ENCODE measurements around the gene CHKA.

Gene CHKA

DNA sequence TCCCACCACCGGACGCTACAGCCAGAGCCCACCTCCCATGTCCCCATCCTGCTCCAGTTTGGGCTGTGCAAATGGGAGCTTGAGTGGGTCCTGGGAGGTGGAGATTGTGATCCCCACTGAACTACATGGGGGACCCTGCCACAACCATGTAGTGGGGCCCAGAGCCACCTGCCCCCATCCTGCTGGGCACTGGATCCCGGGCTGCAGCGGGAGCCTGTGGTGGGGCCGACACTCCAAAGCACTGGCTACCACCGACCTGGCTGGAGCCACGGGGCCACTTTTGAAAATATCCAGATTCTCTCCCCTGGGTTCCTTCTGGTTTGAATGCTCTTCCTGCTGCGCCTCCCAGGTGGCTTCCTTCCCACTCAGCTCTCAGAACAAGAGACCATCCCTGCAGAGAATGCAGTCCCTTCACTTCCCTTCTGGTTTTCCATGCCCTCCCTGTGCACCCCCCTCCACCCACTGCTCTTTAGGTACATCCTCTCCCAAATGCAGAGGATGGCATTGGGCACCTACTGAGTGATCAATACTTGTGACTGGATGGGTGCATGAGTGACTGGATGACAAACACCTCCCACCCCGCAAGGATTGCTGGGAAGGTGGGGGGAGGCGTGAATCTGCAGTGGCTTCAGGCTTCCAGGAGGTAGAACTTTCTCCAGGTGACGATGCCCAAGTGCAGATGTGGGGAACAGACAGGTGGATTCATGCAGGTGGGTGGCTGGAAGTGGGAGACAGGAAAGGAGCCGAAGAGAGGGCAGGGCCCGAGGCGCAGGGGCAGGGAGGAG is 116.4 kb downstream of the CHKA start:
- in situ Hi-C loops (cut with HindIII; ENCODE audit: low sequenced_read_pairs): no loop called here

DNA sequence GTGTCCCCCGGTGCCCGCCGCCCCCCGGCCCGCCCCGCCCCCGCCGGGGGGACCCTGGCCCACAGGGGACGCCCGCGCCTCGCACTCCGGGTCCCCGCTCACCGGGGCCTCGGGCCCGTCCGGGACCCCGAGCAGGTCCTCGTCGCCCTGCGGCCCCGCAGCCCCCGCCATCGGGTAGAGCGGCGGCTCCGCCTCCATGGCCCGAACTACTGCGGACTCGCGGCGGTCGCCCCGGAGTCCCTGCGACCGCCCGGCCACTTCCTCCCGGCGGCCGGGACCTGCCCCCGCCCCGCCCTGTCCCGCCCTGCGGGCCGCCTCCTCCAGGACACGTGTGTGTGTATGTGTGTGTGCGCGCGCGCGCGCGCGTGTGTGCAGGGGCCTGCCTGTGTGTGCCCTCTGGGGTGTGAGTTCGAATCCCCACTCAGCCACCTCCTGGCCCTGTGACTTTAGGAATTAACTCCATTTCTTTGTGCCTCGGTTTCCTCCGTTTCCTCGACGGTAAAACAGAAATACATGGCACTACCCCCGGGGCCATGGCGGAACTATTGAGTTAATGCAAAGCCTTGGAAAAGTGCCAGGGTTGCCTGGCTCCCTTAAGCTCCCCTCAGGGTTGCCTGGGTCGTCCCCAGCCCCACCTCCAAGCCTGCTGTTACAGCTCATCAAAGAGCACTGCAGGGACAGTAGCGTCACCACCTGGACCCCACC is 117.2 kb downstream of the CHKA start, which contains the start of gene UNC93B1:
Gene UNC93B1 (minus strand): TSS at position 252 of the 705 bp plus-strand sequence. CDS start 54 bp downstream, at position 198.
- in situ Hi-C loops (cut with HindIII; ENCODE audit: low sequenced_read_pairs): no loop called here

DNA sequence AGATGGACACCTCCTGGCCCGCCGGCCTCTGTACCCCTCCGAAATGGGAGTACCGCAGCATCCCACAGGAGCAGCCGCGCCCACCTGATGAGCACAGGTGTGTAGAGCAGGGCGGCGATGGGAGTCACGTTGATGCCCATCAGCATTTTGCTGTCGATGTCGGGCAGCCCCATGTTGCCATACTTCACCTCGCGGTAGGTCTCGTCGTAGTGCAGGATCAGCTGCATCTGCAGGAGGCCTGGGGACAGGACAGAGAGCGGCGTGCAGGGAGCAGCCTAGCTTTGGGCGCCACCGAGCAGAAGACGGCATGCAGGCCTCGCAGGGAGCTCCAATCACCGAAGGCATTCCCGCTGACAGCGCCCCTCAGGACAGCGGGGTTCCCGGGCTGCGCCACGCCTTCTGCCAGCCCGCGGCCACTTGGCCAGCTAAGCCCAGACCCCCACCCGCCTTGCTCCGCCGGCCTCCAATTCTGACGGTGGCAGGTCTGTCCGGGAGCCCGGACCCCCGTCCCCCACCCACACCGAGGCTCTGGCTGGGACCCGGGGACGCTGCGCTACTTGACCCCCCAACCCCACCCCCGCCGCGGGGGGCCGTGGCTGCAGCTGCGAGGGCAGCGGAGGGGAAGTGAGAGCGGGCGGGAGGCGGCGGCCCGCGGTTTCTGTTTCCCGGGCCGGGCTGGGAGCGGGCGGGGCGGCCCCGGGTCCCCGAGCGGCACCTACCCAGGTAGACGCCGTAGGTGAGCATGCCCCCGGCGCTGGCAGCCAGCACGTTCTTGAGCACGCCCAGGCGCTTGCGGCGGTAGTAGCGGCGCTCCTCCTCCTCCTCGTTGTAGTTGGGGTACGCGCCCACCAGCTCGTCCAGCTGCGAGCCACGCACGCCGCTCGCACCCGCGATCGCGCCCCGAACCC is 118.0 kb downstream of the CHKA start:
- in situ Hi-C loops (cut with HindIII; ENCODE audit: low sequenced_read_pairs): no loop called here

All from endothelial cell of hepatic sinusoid (primary cell).